ENCODE results near the gene CYTH2. TPM values are rescaled to one million over a fixed set of nuclear protein-coding genes. Genes with fewer than 3 reads are reported as not detected.

CYTH2 gene
- polyA plus RNA-seq, 2 of the 4 experiments (the other 2 are of a cell fraction), result 33.4 to 50.5 TPM

DNA sequence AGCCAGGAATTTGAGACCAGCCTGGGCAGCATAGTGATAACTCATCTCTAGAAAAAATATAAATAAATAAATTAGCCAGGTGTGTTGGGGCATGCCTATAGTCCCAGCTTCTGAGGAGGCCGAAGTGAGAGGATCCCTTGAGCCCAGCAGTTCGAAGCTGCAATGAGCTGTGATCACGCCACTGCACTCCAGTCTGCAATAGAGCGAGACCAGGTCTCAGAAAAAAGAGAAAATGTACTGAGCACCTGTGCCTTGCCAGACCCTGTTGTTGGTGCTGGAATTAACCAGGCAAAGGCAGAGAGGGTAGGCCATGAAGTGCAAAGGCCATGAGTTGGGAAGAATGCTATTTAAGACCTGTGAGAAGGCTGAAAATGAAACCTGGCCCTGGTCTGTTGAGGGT lies 2.7 kb downstream of the CYTH2 start (continued):
- TF ChIP-seq CHD2 (IDR thresholded peaks at IDR 0.05; ENCODE audit: low read length, partially characterized antibody) (no peak), CEBPB (IDR thresholded peaks at IDR 0.05) (no peak), HOXB5 (CRISPR knock-in tag; IDR thresholded peaks at IDR 0.05) (no peak), HEYL (CRISPR knock-in tag; IDR thresholded peaks at IDR 0.05) (no peak)

DNA sequence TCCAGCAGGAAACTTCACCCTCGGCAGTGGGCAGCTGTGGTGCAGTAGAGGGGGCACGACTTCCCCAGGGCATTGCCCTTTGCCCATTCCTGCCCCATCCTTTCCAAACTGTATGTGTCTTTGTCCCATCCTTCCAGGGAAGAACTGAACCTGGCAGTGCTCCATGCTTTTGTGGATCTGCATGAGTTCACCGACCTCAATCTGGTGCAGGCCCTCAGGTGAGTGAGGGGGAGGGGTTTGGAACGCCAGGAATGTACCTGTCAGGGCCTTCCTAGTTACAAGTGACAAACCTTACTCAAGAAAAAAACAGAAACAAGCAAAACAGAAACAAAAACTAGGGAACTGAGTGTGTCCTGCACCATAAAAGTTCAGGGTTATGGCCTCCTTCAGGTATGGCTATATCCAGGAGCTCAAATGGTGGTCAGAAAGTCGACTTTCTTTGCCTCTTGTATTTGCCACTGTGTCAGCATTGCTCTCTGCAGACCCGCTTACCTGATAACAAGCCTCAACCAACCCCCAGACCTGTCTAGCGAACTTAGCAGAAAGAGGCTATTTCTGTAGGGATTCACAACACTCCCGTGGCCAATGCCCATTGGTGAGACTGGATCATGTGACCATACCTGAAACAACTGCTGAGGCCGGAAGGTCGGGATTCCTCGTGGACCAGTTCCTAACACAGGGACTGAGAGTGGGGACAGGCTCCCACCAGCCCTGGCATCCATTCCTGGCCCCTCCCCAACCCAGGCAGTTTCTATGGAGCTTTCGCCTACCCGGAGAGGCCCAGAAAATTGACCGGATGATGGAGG lies 4.2 kb downstream of the CYTH2 start:
- DNase-seq (ENCODE audit: low read depth in 1 of 2, low spot score in 1 of 2), result no peak
- ATAC-seq, result no peak
- no peak overlapping the region for H3K4me2 ChIP-seq
- H3K27ac ChIP-seq, result no peak overlapping the region
- peaks cover 9% of the 10 kb centered on the region; the same call in 2 of the 3 replicates for H3K4me1 ChIP-seq
- H3K4me3 ChIP-seq, result no peak overlapping the region
- ChIA-PET CTCF (interaction anchor here (0.7 to 6.5 kb wide), 6 partner anchors 12 to 183 kb away, joined by 3 to 58 read pairs (median 6); no protein-coding TSS in a partner anchor), POLR2A (no interaction called here)
- no peaks in the 10 kb centered on the region for H3K9me3 ChIP-seq
- 89% methylated on average over 14 of the region's 14 CpGs for WGBS (ENCODE audit: missing lambda C conversion rate)
- no peak for FAIRE-seq
- TF ChIP-seq POLR2AphosphoS2 (conservative IDR thresholded peaks at IDR 0.05; ENCODE audit: low read length), result no peak
- TF ChIP-seq, protein P1, sequence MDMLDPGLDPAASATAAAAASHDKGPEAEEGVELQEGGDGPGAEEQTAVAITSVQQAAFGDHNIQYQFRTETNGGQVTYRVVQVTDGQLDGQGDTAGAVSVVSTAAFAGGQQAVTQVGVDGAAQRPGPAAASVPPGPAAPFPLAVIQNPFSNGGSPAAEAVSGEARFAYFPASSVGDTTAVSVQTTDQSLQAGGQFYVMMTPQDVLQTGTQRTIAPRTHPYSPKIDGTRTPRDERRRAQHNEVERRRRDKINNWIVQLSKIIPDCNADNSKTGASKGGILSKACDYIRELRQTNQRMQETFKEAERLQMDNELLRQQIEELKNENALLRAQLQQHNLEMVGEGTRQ (IDR thresholded peaks at IDR 0.05), result peak; percentile 30; the same call in 1 of the 2 replicates
- no peak for TF ChIP-seq RNF2 (IDR thresholded peaks at IDR 0.05; ENCODE audit: borderline replicate concordance, low read depth)
- no peak for TF ChIP-seq BHLHE40 (IDR thresholded peaks at IDR 0.05; ENCODE audit: low read depth, low read length)
- TF ChIP-seq MAFK (IDR thresholded peaks at IDR 0.05; ENCODE audit: partially characterized antibody), result no peak
- TF ChIP-seq NR3C1 (IDR thresholded peaks at IDR 0.05), result no peak

- H3K4me2 ChIP-seq, result no peak overlapping the region
- no peak overlapping the region for H3K27ac ChIP-seq
- H3K4me3 ChIP-seq, result no peak overlapping the region
- POLR2A ChIA-PET, result no interaction called here
- FAIRE-seq (no peak), ATAC-seq (no peak), DNase-seq (ENCODE audit: low read depth in 1 of 2, low spot score in 1 of 2) (no peak)
- TF ChIP-seq CBX2 (IDR thresholded peaks at IDR 0.05; ENCODE audit: borderline replicate concordance, low read depth) (no peak), NPAS2 (CRISPR knock-in tag; IDR thresholded peaks at IDR 0.05; ENCODE audit: borderline replicate concordance) (no peak), ZNF302 (CRISPR knock-in tag; IDR thresholded peaks at IDR 0.05) (no peak), KDM1A (IDR thresholded peaks at IDR 0.05; ENCODE audit: low read depth) (no peak), RNF2 (IDR thresholded peaks at IDR 0.05; ENCODE audit: borderline replicate concordance, low read depth) (no peak)
- TF ChIP-seq, protein P2, sequence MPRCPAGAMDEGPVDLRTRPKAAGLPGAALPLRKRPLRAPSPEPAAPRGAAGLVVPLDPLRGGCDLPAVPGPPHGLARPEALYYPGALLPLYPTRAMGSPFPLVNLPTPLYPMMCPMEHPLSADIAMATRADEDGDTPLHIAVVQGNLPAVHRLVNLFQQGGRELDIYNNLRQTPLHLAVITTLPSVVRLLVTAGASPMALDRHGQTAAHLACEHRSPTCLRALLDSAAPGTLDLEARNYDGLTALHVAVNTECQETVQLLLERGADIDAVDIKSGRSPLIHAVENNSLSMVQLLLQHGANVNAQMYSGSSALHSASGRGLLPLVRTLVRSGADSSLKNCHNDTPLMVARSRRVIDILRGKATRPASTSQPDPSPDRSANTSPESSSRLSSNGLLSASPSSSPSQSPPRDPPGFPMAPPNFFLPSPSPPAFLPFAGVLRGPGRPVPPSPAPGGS (IDR thresholded peaks at IDR 0.05), result no peak
- TF ChIP-seq, protein P1 (IDR thresholded peaks at IDR 0.05), result no peak
- CTCF ChIA-PET, result interaction anchor here (1.3 to 6.5 kb wide), 3 partner anchors 14 to 114 kb away, joined by 4 to 58 read pairs (median 19); no protein-coding TSS in a partner anchor
- peaks cover 8% of the 10 kb centered on the region; the same call in 2 of the 3 replicates for H3K4me1 ChIP-seq
- WGBS (ENCODE audit: missing lambda C conversion rate), result 93% methylated on average over 16 of the region's 16 CpGs
- H3K9me3 ChIP-seq, result no peaks in the 10 kb centered on the region
Observed at GRCh38 chr19:48474084-48474592, 5.0 kb downstream of the CYTH2 start.

Data from A549 (cell line).